H7 (cell line): ENCODE measurements around the gene HOXA3. TPM values are rescaled to one million over a fixed set of nuclear protein-coding genes. Genes with fewer than 3 reads are reported as not detected.

Source experiments
- DNase-seq: peaks from one replicate; pipeline ENCODE4 v3.0.0; 2012
- H3K27me3 ChIP-seq: 2 replicates; pipeline ENCODE4 v1.6.0; 2011; ENCODE audit warnings: mild to moderate bottlenecking, low read length; ENCODE audit not compliant: control insufficient read depth, insufficient read depth
- H3K36me3 ChIP-seq: replicated peaks from 2 replicates; pipeline ENCODE4 v1.5.1; 2011; ENCODE audit warnings: low read length; ENCODE audit not compliant: control insufficient read depth, insufficient read depth
- H3K4me3 ChIP-seq: 2 replicates; pipeline ENCODE4 v1.5.1; 2011; ENCODE audit warnings: low read depth, mild to moderate bottlenecking, control low read depth, low read length, moderate library complexity; ENCODE audit not compliant: insufficient read depth
- total RNA-seq: library from RNA; depleted of rRNA; stranded (reverse); fragments of >200 nt; shearing (Covaris generic); gene quantifications from 2 replicates; pipeline ENCODE4 v1.2.3, GENCODE V29; 2014

HOXA3 gene
- total RNA-seq, 1 experiment from 2014 or later: not detected

DNA sequence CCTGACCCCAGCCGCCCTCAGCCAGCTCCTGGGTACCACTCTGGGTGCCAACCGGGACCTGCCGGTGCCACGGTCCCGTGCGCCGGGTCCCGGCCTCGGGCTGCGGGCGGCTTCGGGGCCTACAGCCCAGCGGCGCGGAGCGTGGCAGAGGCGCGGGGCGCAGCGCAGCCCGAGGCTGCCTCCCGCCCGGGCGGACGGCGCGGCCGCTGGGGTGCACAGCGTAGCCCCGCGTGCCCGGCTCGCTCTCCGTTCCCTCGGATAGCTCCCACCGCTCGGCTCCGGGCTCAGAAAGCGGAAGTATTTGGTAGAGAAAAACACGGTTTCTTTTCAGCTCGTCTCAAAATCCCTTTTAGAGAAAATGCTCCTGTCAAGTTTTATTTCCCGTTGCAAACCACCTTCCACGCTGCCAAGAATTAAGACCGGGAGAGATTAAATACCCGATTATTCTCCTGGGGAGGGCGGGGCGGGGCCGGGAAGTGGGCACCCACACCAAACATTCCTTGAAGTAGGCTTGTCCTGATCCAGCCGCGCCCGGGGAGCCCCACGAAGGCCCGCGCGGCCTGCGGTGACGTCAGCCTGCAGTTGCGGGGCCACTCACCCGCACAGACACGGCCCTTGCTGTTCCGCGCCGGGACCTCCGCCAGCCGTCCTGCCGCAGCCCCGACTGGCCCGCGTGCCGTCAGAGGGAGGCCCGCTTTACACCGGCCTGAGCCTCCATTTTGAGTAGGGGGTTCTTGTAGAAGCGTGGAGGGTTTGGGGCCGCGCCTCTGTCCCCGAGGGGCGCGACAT lies 40.4 kb upstream of the HOXA3 start:
- H3K4me3 ChIP-seq: no peak overlapping the region
- peak; percentile 73 for DNase-seq
- H3K27me3 ChIP-seq: peaks cover 99% of the 10 kb centered on the region
- H3K36me3 ChIP-seq: no peaks in the 10 kb centered on the region

- peaks cover 99% of the 10 kb centered on the region for H3K27me3 ChIP-seq
- H3K36me3 ChIP-seq: no peaks in the 10 kb centered on the region
- no peak overlapping the region for H3K4me3 ChIP-seq
- peak; percentile 80 for DNase-seq
These were observed 39.6 kb upstream of the HOXA3 start for GRCh38 chr7:27191833-27192545.

DNA sequence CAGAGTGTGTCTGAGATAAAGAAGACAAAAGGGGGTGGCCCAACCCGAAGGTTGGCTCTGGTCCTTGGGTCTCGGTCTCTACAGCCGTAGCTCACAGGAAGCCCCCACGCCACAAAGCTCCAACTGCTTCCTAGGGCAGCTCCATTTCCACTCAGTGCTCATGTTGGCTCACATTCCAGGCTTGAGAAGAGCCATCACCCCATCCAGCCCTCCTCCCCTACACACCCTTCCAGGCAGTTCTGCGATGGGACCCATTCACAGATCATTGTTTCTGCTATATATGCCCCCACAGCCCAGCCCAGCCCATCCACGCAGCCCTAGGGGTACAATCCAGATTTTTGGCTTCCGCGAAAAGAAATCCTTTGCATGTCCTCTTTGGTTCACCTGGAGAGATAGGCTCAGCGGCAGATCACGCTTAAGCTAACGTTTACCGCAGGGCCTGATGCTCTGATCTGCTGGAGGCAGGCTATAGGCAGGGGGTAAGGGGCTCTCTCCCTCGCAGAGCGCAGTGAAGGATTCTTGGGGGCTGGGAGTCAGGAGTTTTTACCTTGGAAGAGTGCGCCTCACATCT lies 38.9 kb upstream of the HOXA3 start:
- DNase-seq: peak; percentile 60
- no peak overlapping the region for H3K4me3 ChIP-seq
- H3K27me3 ChIP-seq: peaks cover 99% of the 10 kb centered on the region
- no peaks in the 10 kb centered on the region for H3K36me3 ChIP-seq

DNA sequence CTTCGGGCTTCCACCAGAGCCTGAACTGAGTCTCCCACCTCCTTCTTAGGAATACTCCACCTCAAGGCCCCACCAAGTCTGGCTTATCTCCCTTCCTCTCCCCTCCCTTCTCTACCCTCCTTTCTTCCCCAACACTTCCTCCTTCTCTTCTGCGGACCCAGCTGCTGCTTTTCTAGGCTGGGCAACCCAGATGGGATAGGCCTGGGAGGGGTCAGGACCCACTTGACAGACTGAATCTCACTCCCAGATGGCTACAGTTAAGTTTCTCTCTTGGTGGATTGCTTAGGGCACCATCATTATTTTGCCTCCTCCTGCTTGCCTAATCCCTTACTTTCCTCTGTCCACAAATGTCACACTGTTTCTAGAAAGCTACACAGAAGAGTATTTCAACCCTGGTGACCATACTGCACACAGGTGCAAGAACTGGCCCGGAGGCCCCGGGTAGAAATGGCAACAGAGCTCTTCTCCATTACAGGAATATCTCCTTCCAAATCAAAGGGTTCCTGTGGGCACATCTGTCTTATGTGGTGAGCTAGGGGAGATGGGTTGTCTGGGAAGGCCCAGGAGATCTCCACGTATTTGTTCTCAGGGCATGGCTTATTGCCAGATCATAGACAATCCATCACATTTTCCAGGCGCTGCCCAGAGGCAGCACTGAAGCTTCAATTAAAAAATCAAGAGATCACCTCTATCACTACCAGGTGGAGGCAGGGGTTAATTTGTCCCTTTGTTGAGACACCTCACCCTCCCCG lies 37.8 kb upstream of the HOXA3 start:
- DNase-seq: no peak
- no peaks in the 10 kb centered on the region for H3K36me3 ChIP-seq
- H3K27me3 ChIP-seq: peaks cover 100% of the 10 kb centered on the region
- H3K4me3 ChIP-seq: no peak overlapping the region

- DNase-seq: peak; percentile 75
- no peak overlapping the region for H3K4me3 ChIP-seq
These were observed 37.1 kb upstream of the HOXA3 start for GRCh38 chr7:27189295-27189996.

GRCh38 chr7:27188386-27189294 lies 36.3 kb upstream of the HOXA3 start:
- peak; percentile 80 for DNase-seq
- H3K36me3 ChIP-seq: no peaks in the 10 kb centered on the region
- H3K27me3 ChIP-seq: peaks cover 100% of the 10 kb centered on the region
- H3K4me3 ChIP-seq: no peak overlapping the region

More at GRCh38 chr7:27189295-27189996, 37.1 kb upstream of the HOXA3 start:
- Histone ChIP-seq H3K36me3 (no peaks in the 10 kb centered on the region), H3K27me3 (peaks cover 100% of the 10 kb centered on the region)

DNA sequence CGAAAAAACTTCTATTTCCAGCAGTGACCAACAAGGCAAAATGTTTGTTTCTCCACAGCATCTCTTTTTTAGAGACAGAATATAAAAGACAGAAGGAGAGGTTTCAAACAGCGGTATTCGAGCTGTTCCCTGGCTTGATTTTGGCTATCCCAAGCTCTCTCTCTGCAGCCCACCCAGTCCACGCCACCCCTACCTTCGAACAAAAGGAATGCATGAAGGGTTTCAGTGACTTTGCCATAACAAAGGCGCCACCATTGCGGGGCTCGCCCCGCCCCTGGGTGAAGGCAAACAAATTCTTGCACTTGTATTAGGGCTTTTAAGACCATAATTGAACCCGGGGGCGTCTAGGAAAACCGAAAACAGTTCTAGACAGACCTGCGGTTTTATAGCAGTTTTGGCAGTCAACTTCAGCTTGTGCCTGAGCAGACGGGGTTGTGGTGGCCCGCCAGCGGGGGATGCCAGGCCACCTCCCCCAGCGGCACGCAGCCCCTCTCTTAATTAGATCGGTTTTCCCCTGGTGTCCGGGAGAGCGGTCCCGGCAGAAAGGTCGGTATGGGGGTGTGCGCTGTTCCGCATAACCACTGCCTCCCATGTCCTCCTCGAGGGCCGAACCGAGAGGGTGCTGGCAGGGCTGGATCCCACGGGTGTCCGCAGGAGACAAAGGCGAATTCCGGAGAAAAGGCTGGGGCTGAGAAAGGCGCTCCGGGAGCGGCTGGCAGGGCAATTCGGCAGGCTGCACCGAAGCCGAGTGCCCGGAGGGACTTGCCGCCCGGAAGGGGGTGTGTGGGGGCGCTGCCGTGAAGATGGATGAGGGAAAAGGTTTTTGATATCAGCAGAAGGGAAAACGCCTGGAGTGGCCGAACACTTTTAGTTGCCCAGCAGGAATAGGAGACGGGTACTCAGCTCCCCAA lies 35.3 kb upstream of the HOXA3 start:
- H3K27me3 ChIP-seq: peaks cover 100% of the 10 kb centered on the region
- no peak overlapping the region for H3K4me3 ChIP-seq
- DNase-seq: peak; percentile 74
- H3K36me3 ChIP-seq: no peaks in the 10 kb centered on the region

DNA sequence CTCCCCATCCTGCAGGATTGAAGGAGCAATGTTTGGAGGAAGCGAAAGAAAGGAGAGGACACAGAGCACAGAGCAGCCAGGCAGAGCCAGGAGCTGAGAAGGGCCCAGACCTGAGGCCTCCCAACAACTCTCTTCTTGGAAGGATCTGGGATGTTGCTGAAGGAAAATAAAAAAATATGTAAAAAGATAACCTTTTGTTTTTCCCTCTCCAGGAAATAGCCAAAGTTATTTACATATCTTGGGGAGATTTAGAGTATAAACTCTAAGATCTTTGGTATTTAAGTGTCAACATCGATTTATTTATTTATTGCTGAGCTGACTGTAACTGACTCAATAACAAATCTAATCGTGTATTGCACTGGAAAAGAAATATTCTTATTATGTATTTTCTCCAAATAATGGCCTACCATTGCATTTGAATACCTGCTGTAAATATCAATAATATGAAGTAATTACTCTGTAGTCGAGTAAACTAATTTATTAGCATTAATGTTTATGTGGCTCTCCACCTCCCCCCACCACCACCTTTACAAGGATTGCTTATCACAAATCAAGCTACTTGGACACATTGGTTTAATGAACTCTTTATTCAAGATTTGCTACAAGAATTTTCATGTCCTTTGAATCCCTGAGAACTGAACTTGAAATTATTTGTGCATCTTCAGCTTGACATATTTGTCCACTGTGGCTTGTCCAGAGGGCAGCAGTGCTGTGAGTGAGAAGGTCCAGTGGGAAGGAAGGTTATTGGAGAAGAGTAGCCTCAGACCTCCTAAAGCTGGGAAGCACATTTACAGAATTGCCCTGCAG lies 34.5 kb upstream of the HOXA3 start:
- no peaks in the 10 kb centered on the region for H3K36me3 ChIP-seq
- H3K4me3 ChIP-seq: no peak overlapping the region
- no peak for DNase-seq
- H3K27me3 ChIP-seq: peaks cover 100% of the 10 kb centered on the region

DNA sequence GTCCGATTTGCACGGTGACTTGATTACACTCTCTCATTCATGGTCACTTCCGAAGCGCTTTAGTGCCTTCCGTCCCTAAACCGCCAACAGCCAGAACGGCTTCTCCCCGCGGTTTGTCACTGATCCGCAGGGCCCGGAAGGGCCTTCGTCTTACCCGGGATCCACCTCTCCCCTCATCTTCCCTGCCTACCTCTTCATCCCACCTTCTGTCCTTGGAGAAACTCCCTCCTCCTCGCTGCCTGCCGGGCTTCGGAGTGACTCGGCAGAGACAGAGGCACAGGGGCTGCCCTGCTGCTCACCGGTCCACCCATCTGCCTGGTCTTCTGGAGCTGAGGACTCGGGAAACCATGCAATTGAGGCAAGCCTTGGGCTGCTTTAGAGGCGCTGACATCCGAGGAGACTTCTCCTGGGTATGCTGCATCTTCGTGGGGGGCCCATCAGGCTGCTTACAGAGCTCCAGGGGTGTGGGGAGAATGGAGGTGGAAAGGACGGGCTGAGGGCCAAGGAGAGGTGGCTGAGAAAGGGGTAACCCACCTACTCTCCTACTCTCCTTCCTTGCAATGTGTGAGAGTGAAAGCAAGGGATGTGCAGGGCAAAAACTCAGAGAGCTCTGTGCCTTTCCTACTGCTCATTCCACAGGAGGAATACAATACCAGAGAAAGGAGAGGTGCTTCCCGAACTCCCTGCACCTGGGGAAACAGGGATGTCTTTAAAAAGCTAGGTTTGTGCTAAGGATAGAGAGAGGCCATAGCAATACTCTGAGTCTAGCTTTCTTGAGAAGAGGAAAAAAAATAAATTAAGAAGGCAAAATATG lies 33.7 kb upstream of the HOXA3 start:
- Histone ChIP-seq H3K4me3 (no peak overlapping the region), H3K27me3 (peaks cover 100% of the 10 kb centered on the region), H3K36me3 (no peaks in the 10 kb centered on the region)
- peak; percentile 65 for DNase-seq

DNA sequence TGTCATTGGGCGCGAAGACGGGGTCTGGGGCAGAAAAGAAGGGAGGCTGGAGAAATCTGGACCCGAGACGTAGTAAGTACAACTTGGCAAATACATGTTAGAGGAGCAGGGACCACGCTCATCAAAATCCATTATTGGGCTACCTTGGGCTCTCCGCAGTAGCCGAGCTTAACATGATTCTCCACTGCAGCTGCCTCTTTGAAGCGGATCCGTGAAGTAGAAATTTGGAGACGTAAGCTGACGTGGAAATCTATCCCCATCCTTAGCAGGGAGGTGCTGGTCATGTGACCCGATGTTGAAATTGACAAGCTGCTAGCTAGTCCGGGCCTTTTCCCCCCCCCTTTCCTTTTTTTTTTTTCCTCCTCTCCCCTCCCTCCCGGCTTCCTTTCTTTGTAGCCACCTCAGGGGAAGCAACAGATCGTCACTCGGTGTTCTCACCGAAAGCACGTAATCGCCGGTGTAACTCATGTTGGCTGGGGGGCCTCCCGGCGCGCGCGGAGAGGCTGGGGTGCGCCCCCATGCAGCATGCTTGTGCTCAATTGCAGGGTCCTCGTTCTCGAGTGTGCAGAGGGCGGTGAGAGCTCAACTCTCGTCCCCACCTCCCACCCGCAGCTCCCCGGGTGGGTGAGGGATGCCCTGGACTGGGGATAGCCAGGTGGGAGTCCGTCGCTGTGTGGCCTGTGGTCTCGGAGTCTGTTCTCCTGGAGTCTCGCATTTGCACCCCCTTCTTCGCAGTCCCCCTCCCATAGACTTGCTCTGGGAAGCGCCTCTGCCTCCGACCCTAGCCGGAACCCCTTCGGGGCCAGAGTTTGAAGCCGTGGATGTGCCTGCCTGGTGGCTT lies 32.9 kb upstream of the HOXA3 start, which contains the start of gene HOXA11:
HOXA11 (minus strand) TSS at position 220 of the 841 bp plus-strand sequence; CDS start at position 132, 88 bp downstream.
- peak; percentile 76 for DNase-seq
- H3K4me3 ChIP-seq: no peak within 1 kb of the TSS
- peaks cover 100% of the 10 kb centered on the region for H3K27me3 ChIP-seq
- H3K36me3 ChIP-seq: no peaks in the 10 kb centered on the region
